HepG2 (cell line): ENCODE data around the gene CD274. TPM values are rescaled to one million over a fixed set of nuclear protein-coding genes. Genes with fewer than 3 reads are reported as not detected.

Experiments used
- ATAC-seq: fragments of 200-7000 bp; cut with Tn5 transposase; 3 replicates; pipeline ENCODE4 v1.9.1; 2020; ENCODE audit warnings: mild to moderate bottlenecking, moderate library complexity
- BruUV-seq: library from RNA; stranded (reverse); fragments of 400-500 nt; replicated peaks from 2 replicates; lab custom pipeline; 2021; lab: Mats Ljungman, UMichigan
- CTCF ChIA-PET: fragments of 300-600 bp; formaldehyde crosslinking; extraction: SDS; loops from one replicate; lab custom pipeline; 2021; ENCODE audit warnings: low total read pairs, inconsistent platforms, low intra/inter-chr PET ratio; lab: Yijun Ruan, JAX
- POLR2A ChIA-PET: fragments of 350-600 bp; sonication (Branson Sonifier 250); formaldehyde crosslinking; loops from one replicate; lab custom pipeline; 2020; ENCODE audit warnings: antibody characterized with exemption, inconsistent platforms; lab: Yijun Ruan, JAX
- DNase-seq: peaks from one replicate; pipeline ENCODE4 v3.0.0-alpha.2; 2015; ENCODE audit warnings: low spot score
- FAIRE-seq: peaks from 3 replicates; lab custom pipeline; 2011; peaks lifted over from hg19 to GRCh38; lab: Jason Lieb, UNC
- H2AFZ ChIP-seq: one replicate; pipeline ENCODE4 v1.6.1; 2011; ENCODE audit warnings: low read length, inconsistent platforms
- H3K27ac ChIP-seq: fragments of 300-600 bp; 3 replicates; pipeline ENCODE4 v1.8.0; 2011; ENCODE audit warnings: mixed run types, mild to moderate bottlenecking, mixed read lengths, low read length, inconsistent platforms; ENCODE audit not compliant: insufficient read depth; ENCODE audit errors: extremely low read length
- H3K27me3 ChIP-seq, 2 experiments: fragments of 200-600 bp in 1 of 2; 2 replicates in 1 of 2; 3 replicates in 1 of 2; pipeline versions ENCODE4 v1.6.0 to v1.8.0; 2011; ENCODE audit warnings: low read length in 2 of 2, mild to moderate bottlenecking in 2 of 2, moderate library complexity in 2 of 2, inconsistent platforms in 1 of 2; ENCODE audit not compliant: insufficient read depth in 2 of 2, control insufficient read depth in 1 of 2
- H3K36me3 ChIP-seq, 2 experiments: fragments of 200-600 bp in 1 of 2; replicated peaks in 1 of 2; 2 replicates in 1 of 2; 3 replicates in 1 of 2; pipeline versions ENCODE4 v1.5.1 to v1.8.0; 2011; ENCODE audit warnings: low read length in 2 of 2, inconsistent platforms in 1 of 2; ENCODE audit not compliant: insufficient read depth in 2 of 2, control insufficient read depth in 1 of 2
- H3K4me1 ChIP-seq: 2 replicates; pipeline ENCODE4 v1.5.1; 2012; ENCODE audit warnings: low read length, inconsistent platforms; ENCODE audit not compliant: insufficient read depth
- H3K4me2 ChIP-seq: 2 replicates; pipeline ENCODE4 v1.6.0; 2011; ENCODE audit warnings: low read depth, low read length, inconsistent platforms
- H3K4me3 ChIP-seq, 3 experiments: fragments of 200-600 bp in 1 of 3; sonication (generic), shearing (Covaris generic) in 1 of 3; replicated peaks in 1 of 3; 2 replicates each; pipeline ENCODE4 v1.5.1; 2011 to 2016; ENCODE audit warnings: low read length in 3 of 3, inconsistent platforms in 2 of 3, low read depth in 2 of 3, mild to moderate bottlenecking in 2 of 3, control low read depth in 1 of 3, mixed read lengths in 1 of 3; ENCODE audit not compliant: insufficient read depth in 1 of 3
- H3K79me2 ChIP-seq: one replicate; pipeline ENCODE4 v1.6.1; 2011; ENCODE audit warnings: low read length, inconsistent platforms; ENCODE audit not compliant: insufficient read depth
- H3K9ac ChIP-seq: 2 replicates; pipeline ENCODE4 v1.6.0; 2011; ENCODE audit warnings: mild to moderate bottlenecking, low read depth, low read length, inconsistent platforms; ENCODE audit not compliant: insufficient read depth
- H3K9me3 ChIP-seq: 2 replicates; pipeline ENCODE4 v1.5.1; 2012; ENCODE audit warnings: mild to moderate bottlenecking, low read length
- H4K20me1 ChIP-seq: 2 replicates; pipeline ENCODE4 v1.6.0; 2011; ENCODE audit warnings: inconsistent platforms, mild to moderate bottlenecking, low read length, moderate library complexity; ENCODE audit not compliant: insufficient read depth
- ARHGAP35 ChIP-seq: sonication (generic); formaldehyde crosslinking; IDR thresholded peaks from 2 replicates; pipeline ENCODE4 v1.9.0; 2022; ENCODE audit warnings: mild to moderate bottlenecking, inconsistent platforms, moderate library complexity, missing genetic modification reagents, borderline replicate concordance
- FOXK2 ChIP-seq: fragments of 450-650 bp; IDR thresholded peaks from 2 replicates; pipeline ENCODE4 v1.6.1; 2016
- FOXO1 ChIP-seq: sonication (generic); formaldehyde crosslinking; IDR thresholded peaks from 2 replicates; pipeline ENCODE4 v1.4.0; 2020; ENCODE audit warnings: missing genetic modification reagents
- IRF9 ChIP-seq: sonication (generic); formaldehyde crosslinking; IDR thresholded peaks from 2 replicates; pipeline ENCODE4 v1.8.0; 2022; ENCODE audit warnings: missing genetic modification reagents, mild to moderate bottlenecking, borderline replicate concordance
- MEF2D ChIP-seq: sonication (generic); formaldehyde crosslinking; IDR thresholded peaks from 2 replicates; pipeline ENCODE4 v1.5.1; 2020; ENCODE audit warnings: mild to moderate bottlenecking, missing genetic modification reagents
- NFATC3 ChIP-seq: sonication (generic); formaldehyde crosslinking; IDR thresholded peaks from 2 replicates; pipeline ENCODE4 v1.5.1; 2020; ENCODE audit warnings: mild to moderate bottlenecking, missing genetic modification reagents
- NFYC ChIP-seq: IDR thresholded peaks from 2 replicates; pipeline ENCODE4 v1.6.1; 2016; ENCODE audit warnings: missing genetic modification reagents, missing compliant biosample characterization
- REST ChIP-seq, 2 experiments: IDR thresholded peaks; 2 replicates each; pipeline ENCODE4 v1.6.1; 2011 to 2012; ENCODE audit warnings: low read length in 2 of 2, borderline replicate concordance in 1 of 2, low read depth in 1 of 2, mild to moderate bottlenecking in 1 of 2, moderate library complexity in 1 of 2
- SMAD3 ChIP-seq: sonication (generic); formaldehyde crosslinking; IDR thresholded peaks from 2 replicates; pipeline ENCODE4 v1.4.0; 2020; ENCODE audit warnings: missing genetic modification reagents
- SOX13 ChIP-seq, 3 experiments: fragments of 450-650 bp in 1 of 3; sonication (generic) in 1 of 3; formaldehyde crosslinking in 1 of 3; IDR thresholded peaks in 2 of 3; conservative IDR thresholded peaks in 1 of 3; 2 replicates each; pipeline versions ENCODE4 v1.5.0 to v1.6.1; 2016 to 2020; ENCODE audit warnings: antibody characterized with exemption in 1 of 3, mild to moderate bottlenecking in 1 of 3, missing compliant biosample characterization in 1 of 3, missing genetic modification reagents in 1 of 3, moderate library complexity in 1 of 3
- ZNF343 ChIP-seq: sonication (generic); formaldehyde crosslinking; IDR thresholded peaks from 2 replicates; pipeline ENCODE4 v1.4.0; 2020; ENCODE audit warnings: mild to moderate bottlenecking, missing genetic modification reagents
- WGBS: methylation state at CpG from one replicate; pipeline ENCODE4 v1.1.6; 2017; ENCODE audit warnings: low lambda C conversion rate; 5-methylcytosine and 5-hydroxymethylcytosine counted together
- in situ Hi-C: cut with HindIII; loops from 2 replicates; pipeline ENCODE4 v1.10.0; 2017; ENCODE audit warnings: low pct_unique_long_range_greater_than_20kb; ENCODE audit not compliant: extremely low pct_ligation_motif_present
- intact Hi-C: fragments of 100-400 bp; cut with micrococcal nuclease; formaldehyde crosslinking; loops from one replicate; pipeline ENCODE4 v1.10.0; 2022; ENCODE audit not compliant: unreplicated experiment
- polyA plus RNA-seq, 8 experiments: library from polyadenylated mRNA; depleted of rRNA in 3 of 8; stranded (reverse) in 7 of 8; unstranded in 1 of 8; fragments of >200 nt; fragmentation: Illumina TruSeq in 4 of 8; extraction: Trizol in 4 of 8; gene quantifications; 2 replicates each; pipeline versions ENCODE4 v1.2.1 to v1.2.3, GENCODE V29; 2011 to 2016; ENCODE audit warnings: low read depth in 4 of 8, missing spikeins in 1 of 8, mixed read lengths in 1 of 8; ENCODE audit not compliant: insufficient read depth in 1 of 8
- total RNA-seq, 5 experiments: library from RNA; depleted of rRNA; stranded (reverse); fragments of >200 nt; fragmentation: Illumina TruSeq; extraction: Trizol; gene quantifications; 2 replicates each; pipeline ENCODE4 v1.2.3, GENCODE V29; 2016; ENCODE audit warnings: low read depth in 1 of 5

Gene CD274
- total and polyA plus RNA-seq, 2 of the 13 experiments (the other 11 are each of a cell fraction or from before 2014, with no cell fraction given), result 0.17 to 0.49 TPM

DNA sequence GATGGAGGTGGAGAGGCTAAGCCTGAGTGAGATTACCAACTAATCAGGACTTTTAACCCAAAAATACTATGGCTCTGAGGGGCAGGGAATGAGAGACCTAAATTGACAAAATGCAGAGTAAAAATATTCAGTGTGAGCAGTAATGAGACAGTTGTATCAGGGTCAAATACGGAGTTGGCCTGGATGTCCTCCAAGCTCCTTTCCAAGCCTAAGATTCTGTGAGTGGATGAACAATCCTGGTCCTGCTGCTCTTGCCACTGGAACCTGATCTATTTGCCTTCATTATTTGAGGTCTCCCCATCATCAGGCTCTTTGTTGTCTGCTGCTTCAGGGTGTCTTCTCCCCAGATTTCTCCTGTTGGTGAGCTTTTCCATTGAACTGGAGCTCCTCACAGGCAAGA is 61.1 kb downstream of the CD274 start:
- H3K4me3 ChIP-seq, result no peak overlapping the region
- H3K4me2 ChIP-seq, result no peak overlapping the region
- ChIA-PET CTCF (no interaction called here), POLR2A (no interaction called here)
- H3K9me3 ChIP-seq, result no peaks in the 10 kb centered on the region
- no peaks in the 10 kb centered on the region for H3K4me1 ChIP-seq
- no peaks in the 10 kb centered on the region for H4K20me1 ChIP-seq
- in situ Hi-C loops (no loop called here), intact Hi-C loops (no loop called here)
- no peak for FAIRE-seq
- H3K79me2 ChIP-seq, result no peaks in the 10 kb centered on the region
- TF ChIP-seq ARHGAP35 (CRISPR knock-in tag) (no peak), IRF9 (CRISPR knock-in tag) (no peak)
- H3K36me3 ChIP-seq, result no peaks in the 10 kb centered on the region
- H3K9ac ChIP-seq, result no peak overlapping the region
- H3K27me3 ChIP-seq, result peaks cover 0 to 4% of the 10 kb centered on the region in 2 experiments; a peak in 1 of 5 replicates
- no peak for DNase-seq
- no TSS peak for BruUV-seq
- ATAC-seq, result no peak
- WGBS, result 0% methylated on average over 1 of the region's 1 CpG
- no peak overlapping the region for H3K27ac ChIP-seq
- no peak overlapping the region for H2AFZ ChIP-seq

GRCh38 chr9:5511935-5512580 is 61.7 kb downstream of the CD274 start:
- H3K4me2 ChIP-seq, result no peak overlapping the region
- H3K27ac ChIP-seq, result no peak overlapping the region
- peaks cover 0 to 7% of the 10 kb centered on the region in 2 experiments; a peak in 2 of 5 replicates for H3K27me3 ChIP-seq
- no peaks in the 10 kb centered on the region for H3K9me3 ChIP-seq
- ATAC-seq (no peak), DNase-seq (no peak), FAIRE-seq (no peak)
- no peaks in the 10 kb centered on the region for H3K4me1 ChIP-seq
- no TSS peak for BruUV-seq
- TF ChIP-seq ZNF343 (CRISPR knock-in tag), result no peak
- TF ChIP-seq SOX13 (IDR thresholded peaks at IDR 0.05), result no peak
- TF ChIP-seq SOX13 (CRISPR knock-in tag; conservative IDR thresholded peaks at IDR 0.05 in 1 of 2, IDR thresholded peaks at IDR 0.05 in 1 of 2), result no peak
- no peak for TF ChIP-seq NFATC3 (CRISPR knock-in tag)
- TF ChIP-seq REST (IDR thresholded peaks at IDR 0.05; ENCODE audit: borderline replicate concordance in 1 of 2, low read depth in 1 of 2, low read length in 2 of 2), result 0 out of 4 replicates have a peak, but pooled peaks of 1 of the 2 experiments have one; percentile 35
- TF ChIP-seq FOXO1 (CRISPR knock-in tag), result no peak
- no peak for TF ChIP-seq SMAD3 (CRISPR knock-in tag)
- no peak for TF ChIP-seq FOXK2
- no peak for TF ChIP-seq NFYC
- no peak for TF ChIP-seq MEF2D (CRISPR knock-in tag)
- in situ Hi-C loops (no loop called here), intact Hi-C loops (no loop called here)
- H3K36me3 ChIP-seq, result no peaks in the 10 kb centered on the region
- no peak overlapping the region for H2AFZ ChIP-seq
- no peaks in the 10 kb centered on the region for H3K79me2 ChIP-seq
- ChIA-PET CTCF (no interaction called here), POLR2A (no interaction called here)
- H3K9ac ChIP-seq, result no peak overlapping the region
- H4K20me1 ChIP-seq, result no peaks in the 10 kb centered on the region
- no peak overlapping the region for H3K4me3 ChIP-seq
- WGBS, result 4% methylated on average over 6 of the region's 6 CpGs
